ENCODE results near the gene QKI. TPM values are rescaled to one million over a fixed set of nuclear protein-coding genes. Genes with fewer than 3 reads are reported as not detected.

The QKI gene
- total RNA-seq, 4 donors from 2014 or later = 229 to 300 (median 263) TPM

GRCh38 chr6:163419413-163420288 lies 5.1 kb downstream of the QKI start:
- ATAC-seq (ENCODE audit: low FRiP score) (no peak), DNase-seq (ENCODE audit: low spot score) (no peak)
- TF ChIP-seq, protein P1, sequence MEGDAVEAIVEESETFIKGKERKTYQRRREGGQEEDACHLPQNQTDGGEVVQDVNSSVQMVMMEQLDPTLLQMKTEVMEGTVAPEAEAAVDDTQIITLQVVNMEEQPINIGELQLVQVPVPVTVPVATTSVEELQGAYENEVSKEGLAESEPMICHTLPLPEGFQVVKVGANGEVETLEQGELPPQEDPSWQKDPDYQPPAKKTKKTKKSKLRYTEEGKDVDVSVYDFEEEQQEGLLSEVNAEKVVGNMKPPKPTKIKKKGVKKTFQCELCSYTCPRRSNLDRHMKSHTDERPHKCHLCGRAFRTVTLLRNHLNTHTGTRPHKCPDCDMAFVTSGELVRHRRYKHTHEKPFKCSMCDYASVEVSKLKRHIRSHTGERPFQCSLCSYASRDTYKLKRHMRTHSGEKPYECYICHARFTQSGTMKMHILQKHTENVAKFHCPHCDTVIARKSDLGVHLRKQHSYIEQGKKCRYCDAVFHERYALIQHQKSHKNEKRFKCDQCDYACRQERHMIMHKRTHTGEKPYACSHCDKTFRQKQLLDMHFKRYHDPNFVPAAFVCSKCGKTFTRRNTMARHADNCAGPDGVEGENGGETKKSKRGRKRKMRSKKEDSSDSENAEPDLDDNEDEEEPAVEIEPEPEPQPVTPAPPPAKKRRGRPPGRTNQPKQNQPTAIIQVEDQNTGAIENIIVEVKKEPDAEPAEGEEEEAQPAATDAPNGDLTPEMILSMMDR (IDR thresholded peaks at IDR 0.05) = no peak

DNA sequence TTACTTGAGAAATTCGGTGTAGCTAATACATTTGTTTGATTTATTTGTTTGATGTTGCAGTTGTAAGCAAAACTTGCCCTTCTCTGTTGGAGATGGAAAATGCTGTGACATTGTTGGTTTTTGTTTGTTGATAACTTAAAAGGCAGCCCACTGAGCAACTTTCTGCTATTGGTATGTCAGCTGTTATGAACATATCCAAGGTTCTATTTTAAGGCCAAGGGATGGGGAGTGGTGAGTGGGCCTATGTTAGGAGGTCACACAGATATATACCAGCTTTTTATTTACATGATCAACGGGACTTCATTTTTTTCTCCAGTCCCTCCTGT lies 5.7 kb downstream of the QKI start:
- ATAC-seq (ENCODE audit: low FRiP score) = no peak

DNA sequence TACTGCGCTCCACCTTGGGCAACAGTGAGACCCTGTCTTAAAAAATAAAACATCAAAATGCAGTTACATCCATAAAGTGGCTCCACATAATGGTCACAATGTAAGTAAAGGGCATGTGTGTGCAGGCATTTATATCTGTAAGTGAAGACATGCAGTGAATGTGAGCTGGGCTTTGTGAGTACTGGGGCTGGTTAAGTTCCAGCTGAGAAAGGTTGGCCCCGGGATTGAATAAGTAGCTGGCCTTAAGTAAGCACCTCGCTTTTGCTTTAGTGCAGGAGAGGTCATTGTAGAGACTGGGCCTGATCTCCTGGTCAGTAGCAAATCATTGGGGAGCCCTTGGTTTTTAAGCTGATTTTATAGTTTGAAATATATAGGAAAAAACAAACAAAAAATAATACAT lies 8.0 kb downstream of the QKI start:
- TF ChIP-seq, protein P1 (IDR thresholded peaks at IDR 0.05) = no peak
- no peak for ATAC-seq (ENCODE audit: low FRiP score)
- DNase-seq (ENCODE audit: low spot score) = no peak

More for the DNA sequence above, 5.7 kb downstream of the QKI start:
- TF ChIP-seq, protein P1 (IDR thresholded peaks at IDR 0.05) = no peak
- DNase-seq (ENCODE audit: low spot score) = no peak

- TF ChIP-seq, protein P1 (IDR thresholded peaks at IDR 0.05) = no peak
- ATAC-seq (ENCODE audit: low FRiP score) = no peak
- DNase-seq (ENCODE audit: low spot score) = no peak
These were observed 9.2 kb downstream of the QKI start for GRCh38 chr6:163423696-163424095.

GRCh38 chr6:163427498-163428254 lies 13.2 kb downstream of the QKI start:
- DNase-seq (ENCODE audit: low spot score) (no peak), ATAC-seq (ENCODE audit: low FRiP score) (peak; percentile 50)
- TF ChIP-seq, protein P1 (IDR thresholded peaks at IDR 0.05) = no peak

DNA sequence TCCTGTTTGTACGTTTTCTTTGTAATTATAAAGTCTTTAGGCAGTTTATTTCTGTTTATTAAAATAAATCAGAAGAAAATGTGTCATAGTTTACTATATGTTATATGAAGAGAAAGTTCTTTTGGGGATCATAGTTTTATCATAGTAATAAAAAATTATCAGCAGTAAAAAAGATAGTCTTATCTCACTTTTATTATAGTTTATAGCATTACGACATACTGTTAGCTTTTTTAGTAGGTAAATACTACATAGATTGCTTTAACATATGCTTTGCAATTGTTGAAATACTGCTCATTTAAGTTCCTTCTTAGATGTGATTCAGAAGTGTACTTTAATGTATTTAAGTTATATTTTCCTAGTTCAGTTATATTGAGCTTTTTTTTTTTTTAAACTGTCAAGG lies 13.9 kb downstream of the QKI start:
- no peak for DNase-seq (ENCODE audit: low spot score)
- no peak for ATAC-seq (ENCODE audit: low FRiP score)
- TF ChIP-seq, protein P1 (IDR thresholded peaks at IDR 0.05) = no peak
